ENCODE measurements around the gene OSBPL5. TPM values are rescaled to one million over a fixed set of nuclear protein-coding genes. Genes with fewer than 3 reads are reported as not detected.

Gene OSBPL5
- total RNA-seq, 1 donor from 2014 or later, result 58.3 TPM

DNA sequence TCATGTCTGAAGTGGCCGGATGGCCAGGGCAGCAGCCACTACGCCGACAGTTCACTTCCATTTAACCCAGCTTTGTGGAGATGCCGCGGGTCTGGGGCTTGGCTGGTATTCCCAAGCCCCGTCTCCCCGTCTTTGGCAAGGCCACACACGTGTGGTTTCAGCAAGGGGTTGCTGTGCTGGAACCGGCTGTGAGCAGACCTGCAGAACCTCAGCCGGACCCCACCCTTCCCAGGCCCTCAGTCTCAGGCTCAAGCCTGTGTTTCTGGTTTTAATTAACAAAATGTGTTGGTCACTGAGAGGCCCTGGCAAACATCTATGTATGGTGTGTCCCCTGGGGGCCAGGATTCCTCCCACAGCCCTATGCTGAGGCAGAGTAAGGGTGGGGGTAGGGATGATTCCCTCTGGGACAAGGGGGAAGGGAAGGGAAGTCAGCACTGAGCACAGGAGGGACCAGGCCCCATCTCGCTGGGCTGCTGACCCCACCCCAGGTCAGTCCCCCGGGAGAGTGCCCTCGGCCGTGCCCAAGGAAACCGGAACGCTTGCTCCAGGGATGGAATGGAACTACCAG is 9.3 kb downstream of the OSBPL5 start:
- ATAC-seq (no peak), DNase-seq (ENCODE audit: low spot score) (no peak)
- intact Hi-C loops (cut with DNase I), result no loop called here

DNA sequence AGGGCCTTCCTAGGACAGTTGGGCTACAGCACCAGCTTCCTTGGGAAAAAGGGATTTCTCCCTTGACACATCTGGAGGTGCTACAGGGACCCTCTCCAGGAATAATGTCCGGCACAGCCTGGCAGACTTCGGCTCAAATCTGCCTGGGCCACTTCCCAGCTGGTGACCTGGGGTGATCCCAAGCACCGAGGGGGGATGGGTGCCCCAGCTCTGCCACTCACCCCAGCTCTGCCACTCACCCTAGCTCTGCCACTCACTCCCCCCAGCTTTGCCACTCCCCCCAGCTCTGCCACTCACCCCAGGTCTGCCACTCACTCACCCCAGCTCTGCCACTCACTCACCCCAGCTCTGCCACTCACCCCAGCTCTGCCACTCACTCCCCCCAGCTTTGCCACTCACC is 9.9 kb downstream of the OSBPL5 start:
- DNase-seq (ENCODE audit: low spot score) (no peak), ATAC-seq (no peak)
- intact Hi-C loops (cut with DNase I), result no loop called here

DNA sequence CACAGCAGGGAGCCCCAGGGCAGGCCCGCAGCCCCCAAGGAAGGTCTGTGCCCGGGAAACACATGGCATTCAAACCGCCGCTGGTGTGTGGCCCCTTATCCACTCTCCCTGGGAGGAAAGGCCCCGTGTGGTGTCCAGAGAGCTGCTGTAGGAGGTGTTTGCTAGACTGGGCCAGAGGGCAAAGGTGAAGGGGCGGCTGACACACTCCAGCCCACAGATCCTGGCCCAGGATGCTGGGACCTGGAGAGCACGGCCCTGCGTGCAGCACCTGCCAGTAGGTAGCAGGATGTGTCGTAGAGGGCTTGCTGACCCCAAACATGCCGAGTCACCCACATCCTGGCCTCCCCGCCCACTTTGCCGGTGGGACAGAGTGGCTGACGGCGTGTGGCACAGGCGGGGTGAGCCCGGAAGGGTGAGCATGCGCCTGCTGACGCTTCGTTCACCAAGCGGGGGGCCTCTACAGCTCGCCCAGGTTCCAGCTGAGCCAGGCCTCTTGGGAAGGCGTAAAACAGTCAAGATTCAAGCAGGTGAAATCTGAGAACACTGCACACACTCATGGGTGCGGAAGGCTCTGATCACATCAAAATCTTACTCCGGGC is 11.0 kb downstream of the OSBPL5 start:
- peak; percentile 2 for ATAC-seq
- no peak for DNase-seq (ENCODE audit: low spot score)
- intact Hi-C loops (cut with DNase I), result no loop called here

DNA sequence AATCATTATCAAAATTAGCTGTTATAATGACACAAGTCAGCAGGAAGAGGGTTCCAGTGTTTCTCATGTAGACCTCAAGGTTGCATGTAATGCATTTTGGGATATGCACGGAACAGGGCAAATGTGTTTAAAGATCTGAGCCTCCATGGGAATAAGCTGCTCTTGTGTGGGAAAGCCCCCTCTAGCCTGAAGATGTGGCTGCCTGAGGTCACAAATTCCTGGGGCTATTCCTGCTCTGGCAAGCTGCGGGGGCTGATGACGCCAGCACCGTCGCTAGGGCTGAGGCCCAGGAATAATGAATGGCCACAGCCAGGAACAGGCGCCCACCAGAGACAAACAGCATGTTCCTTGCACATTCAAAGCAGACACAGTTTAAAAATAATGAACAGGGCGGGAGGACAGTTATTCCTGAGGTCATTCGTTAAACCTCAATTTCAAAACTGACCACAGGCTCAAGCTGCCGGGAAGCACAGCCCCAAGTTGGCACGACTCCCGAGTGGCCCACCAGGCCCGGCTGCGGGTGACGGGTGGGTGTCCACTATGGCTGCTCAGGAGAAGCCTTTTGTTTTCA is 11.7 kb downstream of the OSBPL5 start:
- no peak for DNase-seq (ENCODE audit: low spot score)
- peak; percentile 89 for ATAC-seq
- intact Hi-C loops (cut with DNase I), result no loop called here

- ATAC-seq, result no peak
- intact Hi-C loops (cut with DNase I), result no loop called here
- DNase-seq (ENCODE audit: low spot score), result no peak
Observed at GRCh38 chr11:3152471-3153110, 12.5 kb downstream of the OSBPL5 start.

DNA sequence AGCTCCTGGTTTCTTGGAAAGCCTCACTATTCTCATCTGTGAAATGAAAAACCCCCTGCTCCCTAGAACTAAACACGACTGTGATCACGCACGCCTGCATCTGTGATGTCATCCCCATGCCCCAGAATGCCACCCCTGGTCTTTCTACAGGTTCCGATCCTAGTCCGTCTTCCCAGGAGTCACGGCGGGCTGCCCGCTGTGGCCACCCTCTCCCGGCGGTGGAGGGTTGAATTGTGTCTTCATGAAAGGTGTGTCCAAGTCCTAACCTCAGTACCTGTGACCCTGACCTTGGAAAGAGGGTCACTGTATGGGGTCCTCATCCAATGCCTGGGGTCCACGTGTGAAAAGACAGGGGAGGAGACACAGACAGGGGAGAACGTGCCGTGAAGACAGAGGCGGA is 14.4 kb downstream of the OSBPL5 start:
- intact Hi-C loops (cut with DNase I), result no loop called here
- DNase-seq (ENCODE audit: low spot score), result no peak
- no peak for ATAC-seq

DNA sequence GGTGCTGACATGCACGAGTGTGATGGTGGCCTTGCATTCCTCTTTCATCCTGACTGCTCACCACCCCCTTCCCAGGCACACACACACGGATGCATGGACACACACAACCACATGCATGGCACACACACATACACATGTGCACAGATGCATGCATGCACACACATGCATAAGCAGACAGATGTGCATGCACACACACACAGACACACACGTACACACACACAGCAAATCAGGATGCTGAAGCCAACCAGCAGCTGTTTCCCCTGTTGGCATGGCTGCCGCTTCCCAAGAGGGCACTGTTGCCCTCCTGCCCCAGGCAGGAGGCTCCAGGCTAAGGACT is 15.3 kb downstream of the OSBPL5 start:
- ATAC-seq (no peak), DNase-seq (ENCODE audit: low spot score) (no peak)
- intact Hi-C loops (cut with DNase I), result no loop called here

DNA sequence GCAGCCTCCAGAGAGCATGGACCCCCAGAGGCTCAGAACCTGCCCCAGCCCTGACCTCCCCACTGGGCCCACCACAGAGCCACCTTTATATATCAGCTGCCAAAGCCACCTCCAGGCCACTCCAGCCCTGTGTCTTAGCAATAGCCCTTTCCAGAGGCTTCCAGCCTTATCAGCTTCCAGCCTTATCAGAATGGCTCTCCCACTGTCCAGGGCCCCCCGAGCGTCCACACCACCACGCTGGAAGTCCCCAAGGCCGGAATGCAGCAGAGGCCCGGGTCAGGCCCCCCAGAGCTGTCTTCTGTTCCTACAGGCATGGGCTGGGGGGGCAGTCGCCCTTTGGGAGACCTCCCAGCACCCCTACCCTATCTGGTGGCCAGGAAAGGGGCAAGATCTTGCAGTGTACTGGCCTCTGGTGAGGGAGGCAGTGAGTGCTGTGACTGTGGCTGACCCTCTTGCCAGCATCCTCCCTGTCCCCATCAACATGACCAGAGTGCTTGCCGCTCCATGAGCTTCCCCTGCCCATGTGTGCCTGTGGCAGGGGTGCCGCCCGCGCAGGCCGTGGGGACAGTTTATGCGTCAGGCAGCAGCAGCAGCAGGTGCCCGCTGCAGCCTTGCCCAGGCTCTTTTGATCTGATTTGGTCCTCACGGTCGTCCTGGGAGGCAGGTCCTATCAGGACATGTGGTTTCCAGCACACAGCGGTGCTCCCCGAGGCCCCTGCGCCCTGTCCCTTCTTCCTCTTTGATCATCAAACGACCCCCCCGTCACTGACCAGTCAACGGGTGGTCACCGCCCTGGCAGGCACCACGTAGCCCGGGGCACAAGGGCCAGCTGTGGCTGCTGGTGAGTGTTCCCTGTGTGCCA is 15.9 kb downstream of the OSBPL5 start:
- no peak for DNase-seq (ENCODE audit: low spot score)
- no peak for ATAC-seq
- intact Hi-C loops (cut with DNase I), result no loop called here

GRCh38 chr11:3148255-3148989 is 16.7 kb downstream of the OSBPL5 start:
- ATAC-seq (no peak), DNase-seq (ENCODE audit: low spot score) (no peak)
- intact Hi-C loops (cut with DNase I), result no loop called here

DNA sequence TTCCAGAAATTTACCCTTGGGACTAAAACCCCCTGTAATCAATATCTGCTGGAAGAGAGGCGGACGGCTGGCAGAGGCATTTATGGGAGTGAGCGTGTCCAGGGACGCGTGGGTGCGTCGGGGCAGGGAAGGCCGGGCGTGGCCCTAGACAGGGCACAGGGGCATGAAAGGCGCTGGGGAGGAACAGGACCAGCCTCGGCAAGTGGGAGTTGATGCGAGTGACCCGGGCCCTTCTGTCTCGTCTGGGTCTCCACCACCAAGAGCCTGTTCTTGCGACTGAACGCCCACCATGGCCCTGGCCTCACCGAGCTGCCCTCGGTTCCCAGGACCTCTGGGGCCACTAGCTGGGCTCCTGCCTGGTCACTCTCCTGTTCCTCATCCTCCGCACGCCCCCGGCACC is 17.5 kb downstream of the OSBPL5 start:
- ATAC-seq, result peak; percentile 5
- no peak for DNase-seq (ENCODE audit: low spot score)
- intact Hi-C loops (cut with DNase I), result no loop called here

DNA sequence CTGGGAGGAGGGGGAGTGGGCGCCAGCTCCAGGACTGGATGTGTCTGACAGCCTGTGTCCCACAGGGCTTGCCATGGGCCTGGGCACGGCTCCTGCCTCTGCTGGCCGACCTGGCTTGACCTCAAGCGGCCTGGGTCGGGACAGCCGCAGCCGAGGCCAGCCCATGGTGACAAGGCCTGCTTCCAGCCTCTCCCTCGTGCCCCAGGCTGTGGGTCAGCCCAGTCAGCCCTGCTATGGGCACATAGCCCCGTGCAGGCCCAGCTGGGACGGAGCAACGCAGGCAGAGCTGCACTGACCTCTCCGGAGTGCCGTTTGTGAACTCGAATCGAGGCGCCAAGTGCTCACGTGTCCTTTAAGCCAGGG is 17.9 kb downstream of the OSBPL5 start:
- ATAC-seq (peak; percentile 75), DNase-seq (ENCODE audit: low spot score) (no peak)
- intact Hi-C loops (cut with DNase I), result no loop called here

- DNase-seq (ENCODE audit: low spot score) (no peak), ATAC-seq (peak; percentile 43)
- intact Hi-C loops (cut with DNase I), result no loop called here
Observed at GRCh38 chr11:3146612-3147256, 18.4 kb downstream of the OSBPL5 start.

GRCh38 chr11:3145206-3145520 is 19.9 kb downstream of the OSBPL5 start:
- intact Hi-C loops (cut with DNase I), result no loop called here
- no peak for DNase-seq (ENCODE audit: low spot score)
- ATAC-seq, result no peak

GRCh38 chr11:3144296-3145205 is 20.6 kb downstream of the OSBPL5 start:
- ATAC-seq, result no peak
- no peak for DNase-seq (ENCODE audit: low spot score)
- intact Hi-C loops (cut with DNase I), result no loop called here

DNA sequence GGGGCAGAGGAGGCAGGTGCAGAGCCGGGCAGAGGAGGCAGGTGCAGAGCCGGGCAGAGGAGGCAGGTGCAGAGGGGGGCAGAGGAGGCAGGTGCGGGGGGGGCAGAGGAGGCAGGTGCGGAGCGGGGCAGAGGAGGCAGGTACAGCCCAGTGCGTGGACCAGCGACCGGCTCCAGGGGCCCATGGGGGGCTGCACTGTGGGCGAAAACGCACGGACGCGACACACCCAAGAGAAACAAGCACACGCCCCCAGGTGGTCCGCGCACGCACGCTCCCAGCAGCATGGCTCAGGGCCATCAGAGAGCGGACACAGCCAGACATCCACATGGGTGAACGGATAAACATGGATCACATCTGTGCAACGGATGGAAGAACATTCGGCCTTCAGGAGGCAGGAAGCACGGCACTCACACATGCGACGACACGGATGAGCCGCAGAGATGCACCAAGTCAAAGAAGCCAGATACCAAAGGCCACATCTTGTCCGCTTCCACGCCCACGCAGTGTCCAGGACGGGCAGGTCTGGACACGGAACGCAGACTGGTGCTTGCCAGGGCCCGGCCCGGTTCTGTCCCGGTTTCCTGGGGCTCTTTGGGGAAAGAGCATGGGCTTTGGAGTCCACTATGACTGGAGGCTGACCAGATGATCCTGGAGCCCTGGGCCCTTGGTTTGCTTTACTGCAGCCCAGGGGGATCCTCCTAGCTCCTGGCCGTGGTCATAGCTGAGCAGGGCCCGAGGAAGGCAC is 21.8 kb downstream of the OSBPL5 start:
- no peak for DNase-seq (ENCODE audit: low spot score)
- intact Hi-C loops (cut with DNase I), result no loop called here
- no peak for ATAC-seq

DNA sequence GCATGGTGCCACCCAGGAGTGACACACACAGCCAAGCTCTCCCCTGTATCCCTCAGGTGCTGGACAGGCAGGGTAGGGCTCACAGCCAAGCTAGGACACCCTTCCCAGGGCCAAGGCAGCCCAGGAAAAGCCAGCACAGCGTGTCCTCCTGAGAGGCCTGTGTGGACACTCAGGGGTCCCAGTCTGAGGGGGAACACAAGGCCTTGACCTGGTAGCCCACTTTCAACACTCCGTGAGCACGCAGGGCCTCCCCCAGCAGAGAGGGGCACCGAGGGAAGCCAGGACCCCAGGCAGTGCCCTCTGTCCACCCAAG is 24.9 kb downstream of the OSBPL5 start:
- no peak for DNase-seq (ENCODE audit: low spot score)
- intact Hi-C loops (cut with DNase I), result no loop called here
- no peak for ATAC-seq

- no peak for ATAC-seq
- intact Hi-C loops (cut with DNase I), result no loop called here
- DNase-seq (ENCODE audit: low spot score), result no peak
Observed at GRCh38 chr11:3139481-3140290, 25.4 kb downstream of the OSBPL5 start.
